ENCODE measurements around the gene USP9X.
"Not testable (repeated sequence)": the region's sequence is repeated elsewhere in the genome, so short reads cannot be mapped to it uniquely, and the experiment has no call there.

Gene USP9X

DNA sequence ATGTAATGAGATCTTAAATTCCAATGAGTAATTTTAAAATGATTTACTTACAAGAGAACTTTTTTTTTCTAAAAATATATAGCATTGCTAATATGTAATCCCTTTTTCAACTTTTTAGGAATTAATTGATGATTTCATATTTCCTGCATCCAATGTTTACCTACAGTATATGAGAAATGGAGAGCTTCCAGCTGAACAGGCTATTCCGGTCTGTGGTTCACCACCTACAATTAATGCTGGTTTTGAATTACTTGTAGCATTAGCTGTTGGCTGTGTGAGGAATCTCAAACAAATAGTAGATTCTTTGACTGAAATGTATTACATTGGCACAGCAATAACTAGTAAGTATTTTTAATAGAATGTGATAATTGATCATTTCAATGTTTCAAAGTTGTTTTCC lies 113.2 kb downstream of the USP9X start:
- DNase-seq (ENCODE audit: low read depth in 2 of 2) = no peak

DNA sequence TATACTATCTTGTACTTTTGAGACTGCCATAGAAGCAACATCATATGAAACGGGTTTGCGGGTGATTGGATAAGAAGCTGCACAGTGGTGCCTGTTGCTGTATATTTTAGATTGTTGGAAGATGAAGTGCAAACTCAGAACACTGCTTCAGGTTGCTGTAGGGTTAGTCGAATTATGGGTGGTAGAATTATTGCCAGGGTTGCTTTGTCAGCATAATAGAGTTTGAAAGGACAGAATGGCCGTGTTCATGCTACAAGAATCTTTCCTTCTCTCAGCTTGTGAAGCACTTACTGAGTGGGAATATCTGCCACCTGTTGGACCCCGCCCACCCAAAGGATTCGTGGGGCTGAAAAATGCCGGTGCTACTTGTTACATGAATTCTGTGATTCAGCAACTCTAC lies 115.5 kb downstream of the USP9X start:
- DNase-seq (ENCODE audit: low read depth in 2 of 2) = no peak

DNA sequence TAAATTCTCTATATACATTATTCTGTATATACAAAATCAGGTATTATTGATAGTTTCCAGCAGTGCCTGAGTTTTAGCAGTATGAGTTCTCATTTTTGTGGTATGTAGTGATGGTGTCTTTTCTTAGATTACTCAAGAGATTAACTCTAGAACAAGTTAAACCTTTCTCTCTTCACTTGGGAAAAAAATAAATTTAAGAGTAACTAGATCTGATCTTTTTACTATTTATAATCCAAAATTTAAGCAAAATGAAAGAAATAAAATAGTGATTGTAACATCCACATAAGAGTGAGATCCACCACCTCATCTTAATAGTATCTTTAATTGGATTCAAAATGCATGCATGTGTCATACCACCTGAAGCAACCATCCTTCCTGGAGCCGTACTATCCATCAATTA lies 124.6 kb downstream of the USP9X start:
- no peak for DNase-seq (ENCODE audit: low read depth in 2 of 2)

DNA sequence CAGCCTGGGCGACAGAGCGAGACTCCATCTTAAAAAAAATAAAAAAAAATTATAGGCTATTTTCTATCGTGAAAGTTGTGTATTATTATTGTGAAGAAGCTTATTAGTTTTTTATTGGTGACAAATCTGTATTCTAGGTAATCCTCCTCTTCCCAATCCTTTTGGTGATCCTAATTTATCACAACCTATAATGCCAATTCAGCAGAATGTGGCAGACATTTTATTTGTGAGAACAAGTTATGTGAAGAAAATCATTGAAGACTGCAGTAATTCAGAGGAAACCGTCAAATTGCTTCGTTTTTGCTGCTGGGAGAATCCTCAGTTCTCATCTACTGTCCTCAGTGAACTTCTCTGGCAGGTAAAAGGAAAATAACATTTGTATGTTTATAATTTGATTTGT lies 139.4 kb downstream of the USP9X start:
- DNase-seq (ENCODE audit: low read depth in 2 of 2) = no peak

DNA sequence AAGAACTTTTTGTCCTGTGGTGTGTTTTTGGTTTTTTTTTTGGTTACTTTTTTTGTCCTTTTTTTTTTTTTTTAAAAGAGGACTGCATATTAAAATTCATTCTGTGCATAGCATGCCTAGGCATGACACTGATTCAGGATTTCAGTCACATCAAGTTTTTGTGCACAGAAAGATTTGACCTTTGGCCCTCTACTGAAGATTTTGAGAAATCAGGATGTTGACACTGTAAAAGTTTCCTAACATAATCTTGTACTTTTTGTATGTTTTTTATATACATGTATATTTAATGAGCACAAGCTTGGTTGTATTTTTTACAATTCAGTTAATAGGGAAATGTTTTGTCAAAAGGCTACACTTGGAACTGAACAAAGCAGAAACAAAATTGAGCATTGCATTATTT lies 148.7 kb downstream of the USP9X start:
- no peak for DNase-seq (ENCODE audit: low read depth in 2 of 2)

DNA sequence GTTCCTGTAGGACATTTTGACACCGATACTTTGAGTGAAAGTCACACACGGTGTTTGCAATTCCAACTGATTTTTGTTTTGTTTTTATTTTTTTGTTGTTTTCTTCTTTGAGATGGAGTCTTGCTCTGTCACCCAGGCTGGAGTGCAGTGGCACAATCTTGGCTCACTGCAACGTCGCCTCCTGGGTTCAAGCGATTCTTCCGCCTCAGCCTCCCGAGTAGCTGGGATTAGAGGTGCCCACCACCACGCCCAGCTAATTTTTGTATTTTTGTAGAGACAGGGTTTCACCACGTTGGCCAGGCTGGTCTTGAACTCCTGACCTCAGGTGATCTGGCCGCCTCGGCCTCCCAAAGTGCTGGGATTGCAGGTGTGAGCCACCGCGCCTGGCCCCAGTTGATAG lies 149.2 kb downstream of the USP9X start:
- DNase-seq (ENCODE audit: low read depth in 2 of 2) = not testable (repeated sequence)

DNA sequence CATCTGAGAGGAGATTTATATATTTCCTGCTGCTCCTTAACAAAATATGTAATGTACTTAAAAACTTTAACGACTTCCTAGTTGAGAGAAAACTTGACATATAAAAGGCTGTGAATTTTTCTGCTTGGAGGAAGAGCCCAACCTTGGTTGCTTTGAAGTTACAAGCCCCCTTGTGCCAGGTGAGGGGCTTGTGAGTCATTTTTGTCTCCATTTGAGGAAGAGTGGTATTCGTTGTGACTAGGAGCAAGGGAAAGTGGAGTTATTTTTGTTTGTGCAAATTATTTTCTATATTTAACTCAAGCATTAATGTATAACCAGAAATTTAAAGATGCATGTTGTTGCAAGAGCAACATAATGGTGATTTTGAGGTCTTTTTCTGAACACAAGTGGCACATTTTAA lies 149.7 kb downstream of the USP9X start:
- DNase-seq (ENCODE audit: low read depth in 2 of 2) = no peak

DNA sequence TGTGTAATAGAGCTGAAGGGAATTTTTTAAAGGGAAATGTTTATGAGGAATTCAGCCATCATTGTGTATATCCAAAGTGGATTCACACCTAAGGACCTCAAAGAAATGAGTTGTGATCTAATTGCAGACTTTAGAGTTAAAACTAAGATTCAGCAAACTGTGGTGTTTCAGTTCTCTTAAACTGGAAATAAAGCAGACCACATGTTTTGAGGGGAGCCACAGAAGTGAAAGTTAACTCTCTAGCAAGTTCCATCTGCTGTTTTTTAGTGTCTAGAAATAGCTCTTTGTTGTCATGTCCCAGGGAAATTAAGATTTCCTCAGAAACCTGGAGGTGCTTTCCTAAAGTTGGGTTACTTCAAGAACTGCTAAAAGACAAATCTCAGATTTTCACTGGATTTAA lies 151.4 kb downstream of the USP9X start:
- no peak for DNase-seq (ENCODE audit: low read depth in 2 of 2)

DNA sequence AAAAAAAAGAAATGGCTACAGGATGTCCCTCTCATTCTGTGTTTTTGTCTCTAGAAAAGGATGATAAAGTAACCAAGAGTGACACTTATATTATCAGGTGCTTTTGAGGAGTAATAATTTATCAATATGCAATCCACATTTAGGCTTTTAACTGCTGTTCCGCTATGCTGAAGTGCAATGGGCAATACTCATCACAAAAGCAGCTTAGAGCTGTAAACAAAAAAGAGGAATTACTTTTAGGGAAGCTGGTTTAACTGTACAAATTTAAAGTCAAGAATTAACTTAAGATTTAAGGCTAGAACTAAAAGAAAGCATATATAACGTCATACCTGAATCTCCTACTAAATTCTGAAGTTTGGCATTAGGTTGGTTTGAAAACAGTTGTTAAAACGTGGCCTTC lies 155.3 kb downstream of the USP9X start:
- DNase-seq (ENCODE audit: low read depth in 2 of 2) = no peak

DNA sequence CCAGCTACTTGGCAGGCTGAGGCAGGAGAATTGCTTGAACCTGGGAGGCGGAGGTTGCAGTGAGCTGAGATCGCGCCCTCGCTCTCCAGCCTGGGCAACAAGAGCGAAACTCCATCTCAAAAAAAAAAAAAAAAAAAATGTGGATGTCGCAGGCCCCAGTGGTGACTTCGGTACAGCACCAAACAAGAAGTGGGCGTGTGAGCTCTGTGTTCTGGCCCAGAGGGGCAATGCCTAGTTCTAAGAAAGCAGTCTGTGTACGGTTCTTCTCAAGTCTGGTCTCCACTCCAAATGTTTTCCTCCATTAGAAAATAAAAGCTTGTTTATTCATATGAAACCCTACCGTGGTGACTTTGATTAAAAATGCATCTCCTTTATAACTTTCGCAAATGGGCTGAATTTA lies 156.7 kb downstream of the USP9X start:
- DNase-seq (ENCODE audit: low read depth in 2 of 2) = no peak

DNA sequence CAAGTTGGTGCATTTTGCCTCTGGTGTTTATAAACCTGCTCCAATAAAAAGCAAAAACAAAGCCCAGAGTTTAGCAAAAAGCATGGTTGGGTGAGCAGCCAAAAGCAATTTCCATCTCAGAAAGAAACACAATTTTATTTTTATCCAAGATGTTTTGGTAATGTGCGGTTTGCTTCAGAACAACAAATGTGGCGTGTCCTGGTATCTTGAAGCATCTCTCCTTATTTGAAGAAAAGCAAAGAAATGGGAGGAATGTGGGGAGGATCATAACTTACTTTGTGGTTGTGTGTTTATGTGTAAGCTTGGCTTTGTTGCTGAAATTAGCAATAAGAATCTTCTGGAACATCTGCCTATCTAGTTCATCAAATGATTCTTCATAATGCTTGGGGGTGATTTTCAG lies 160.4 kb downstream of the USP9X start:
- no peak for DNase-seq (ENCODE audit: low read depth in 2 of 2)

DNA sequence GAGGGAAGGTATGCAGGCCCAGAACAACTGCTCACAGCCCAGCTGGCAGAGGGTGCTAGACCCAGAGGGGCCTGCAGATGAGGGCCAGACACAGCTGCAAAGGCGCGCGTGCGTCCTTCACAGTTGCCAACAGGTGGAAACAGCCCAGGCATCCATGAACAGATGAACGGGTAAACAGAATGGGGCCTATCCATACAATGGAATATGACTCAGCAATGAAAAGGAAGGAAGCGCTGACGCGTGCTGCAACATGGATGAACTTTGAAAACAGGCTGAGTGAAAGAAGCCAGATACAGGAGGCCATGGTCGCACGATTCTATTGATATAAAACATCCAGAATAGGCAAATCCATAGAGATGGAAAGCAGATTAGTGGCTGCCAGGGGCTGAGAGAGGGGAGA lies 165.6 kb downstream of the USP9X start:
- DNase-seq (ENCODE audit: low read depth in 2 of 2) = no peak

DNA sequence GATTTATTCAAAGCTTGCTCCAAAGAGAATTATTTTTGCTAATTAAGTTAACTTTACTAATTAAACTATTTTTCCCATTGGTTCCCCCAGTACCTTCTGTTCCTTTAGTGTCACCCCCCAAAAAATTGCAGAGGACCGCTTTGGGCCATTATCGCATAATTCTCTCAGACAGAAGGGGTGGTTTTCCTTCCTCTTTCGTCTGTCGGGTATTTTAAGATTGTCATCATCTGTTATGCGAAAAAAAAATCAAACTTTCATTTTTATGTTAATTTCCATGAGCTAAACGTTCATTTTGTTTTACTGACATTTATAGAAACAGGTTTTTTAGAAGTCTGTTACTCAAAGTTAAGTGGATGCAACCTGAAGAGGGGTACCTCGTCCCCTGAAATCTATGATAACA lies 172.6 kb downstream of the USP9X start:
- no peak for DNase-seq (ENCODE audit: low read depth in 2 of 2)

DNA sequence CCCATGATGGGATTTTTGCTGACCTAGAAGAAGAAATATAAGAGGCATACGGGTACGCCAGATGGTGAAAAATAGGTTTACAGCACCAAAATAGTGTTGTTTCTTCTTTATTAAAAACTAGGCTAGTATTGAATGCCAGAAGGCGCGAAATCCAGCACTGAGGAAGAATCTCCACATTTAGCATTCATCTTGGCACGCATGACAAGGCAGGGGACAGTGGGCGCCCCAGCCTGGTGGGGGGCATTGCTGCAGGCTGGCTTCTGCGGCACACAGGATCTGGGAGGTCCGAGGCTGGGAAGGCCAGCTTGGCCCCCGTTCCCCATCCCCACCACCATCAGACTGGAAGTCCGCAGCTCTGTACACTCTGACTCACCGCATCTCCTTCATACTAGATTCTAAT lies 173.0 kb downstream of the USP9X start:
- DNase-seq (ENCODE audit: low read depth in 2 of 2) = no peak

DNA sequence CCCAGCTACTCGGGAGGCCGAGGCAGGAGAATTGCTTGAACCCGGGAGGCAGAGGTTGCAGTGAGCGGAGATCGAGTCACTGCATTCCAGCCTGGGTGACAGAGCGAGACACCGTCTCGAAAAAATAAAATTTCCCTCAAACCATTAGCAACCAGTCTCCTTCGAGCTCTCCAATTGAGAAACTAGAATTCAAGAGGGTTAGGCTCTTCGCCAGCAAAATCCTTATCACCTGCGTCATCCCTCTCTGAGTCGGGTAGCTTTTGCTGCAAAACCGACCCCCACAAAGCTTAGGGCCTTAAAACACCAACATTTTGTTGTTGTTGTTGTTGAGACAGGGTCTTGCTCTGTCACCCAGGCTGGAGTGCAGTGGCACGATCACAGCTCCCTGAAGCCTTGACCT lies 173.6 kb downstream of the USP9X start:
- DNase-seq (ENCODE audit: low read depth in 2 of 2) = no peak

DNA sequence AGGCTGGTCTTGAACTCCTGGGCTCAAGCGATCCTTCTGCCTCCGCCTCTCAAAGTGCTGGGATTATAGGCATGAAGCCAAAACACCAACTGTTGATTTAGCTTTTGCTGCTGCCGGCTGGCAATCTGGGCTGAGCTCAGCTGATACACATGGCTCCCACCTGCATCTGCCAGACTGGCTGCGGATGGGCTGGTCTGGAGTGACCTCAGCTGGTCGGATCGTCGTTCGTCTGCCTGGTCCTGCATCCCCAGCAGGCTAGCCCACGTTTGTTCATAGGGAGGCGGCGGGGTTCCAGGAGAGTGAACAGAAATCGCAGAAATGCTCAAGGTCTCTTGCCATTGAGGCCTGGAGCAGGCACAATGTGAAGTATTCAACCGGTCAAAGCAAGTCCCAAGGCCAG lies 174.3 kb downstream of the USP9X start:
- no peak for DNase-seq (ENCODE audit: low read depth in 2 of 2)

DNA sequence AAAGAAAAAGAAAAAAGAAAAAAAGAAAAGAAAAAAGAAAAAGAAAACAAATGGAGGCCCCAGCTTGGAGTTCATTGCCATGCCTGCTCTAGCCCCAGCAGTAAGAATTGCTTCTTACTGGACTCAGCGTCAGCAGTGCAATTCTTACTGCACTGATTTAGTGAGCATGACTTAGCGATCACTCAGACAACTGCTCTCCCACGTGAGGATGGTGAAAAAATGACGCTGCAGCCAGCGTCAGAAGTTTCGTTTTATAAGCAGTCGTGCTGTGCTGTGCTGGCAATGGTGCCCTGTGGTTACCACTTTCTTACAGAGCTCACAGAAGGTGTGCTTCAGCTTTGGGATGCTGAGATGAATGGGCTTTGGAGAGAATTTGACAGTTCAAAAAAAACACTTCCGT lies 180.4 kb downstream of the USP9X start:
- DNase-seq (ENCODE audit: low read depth in 2 of 2) = no peak

DNA sequence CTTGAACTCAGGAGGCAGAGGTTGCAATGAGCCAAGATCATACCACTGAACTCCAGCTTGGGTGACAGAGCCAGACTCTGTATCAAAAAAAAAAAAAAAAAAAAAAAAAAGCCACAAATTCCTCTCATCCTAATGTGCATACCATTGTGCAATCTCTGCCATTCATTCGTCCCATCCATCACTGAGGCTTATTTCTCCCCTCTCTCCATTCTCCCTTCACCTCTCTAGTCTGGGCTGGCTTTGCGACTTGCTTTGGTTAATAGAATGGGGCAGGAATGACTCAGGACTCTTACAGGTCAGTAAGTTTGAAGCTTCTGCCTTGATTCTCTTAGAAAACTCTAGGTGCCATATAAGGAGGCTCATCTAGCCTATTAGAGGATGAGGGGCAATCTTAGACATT lies 188.4 kb downstream of the USP9X start:
- peak; percentile 23 to 32 for DNase-seq (ENCODE audit: low read depth in 2 of 2)

DNA sequence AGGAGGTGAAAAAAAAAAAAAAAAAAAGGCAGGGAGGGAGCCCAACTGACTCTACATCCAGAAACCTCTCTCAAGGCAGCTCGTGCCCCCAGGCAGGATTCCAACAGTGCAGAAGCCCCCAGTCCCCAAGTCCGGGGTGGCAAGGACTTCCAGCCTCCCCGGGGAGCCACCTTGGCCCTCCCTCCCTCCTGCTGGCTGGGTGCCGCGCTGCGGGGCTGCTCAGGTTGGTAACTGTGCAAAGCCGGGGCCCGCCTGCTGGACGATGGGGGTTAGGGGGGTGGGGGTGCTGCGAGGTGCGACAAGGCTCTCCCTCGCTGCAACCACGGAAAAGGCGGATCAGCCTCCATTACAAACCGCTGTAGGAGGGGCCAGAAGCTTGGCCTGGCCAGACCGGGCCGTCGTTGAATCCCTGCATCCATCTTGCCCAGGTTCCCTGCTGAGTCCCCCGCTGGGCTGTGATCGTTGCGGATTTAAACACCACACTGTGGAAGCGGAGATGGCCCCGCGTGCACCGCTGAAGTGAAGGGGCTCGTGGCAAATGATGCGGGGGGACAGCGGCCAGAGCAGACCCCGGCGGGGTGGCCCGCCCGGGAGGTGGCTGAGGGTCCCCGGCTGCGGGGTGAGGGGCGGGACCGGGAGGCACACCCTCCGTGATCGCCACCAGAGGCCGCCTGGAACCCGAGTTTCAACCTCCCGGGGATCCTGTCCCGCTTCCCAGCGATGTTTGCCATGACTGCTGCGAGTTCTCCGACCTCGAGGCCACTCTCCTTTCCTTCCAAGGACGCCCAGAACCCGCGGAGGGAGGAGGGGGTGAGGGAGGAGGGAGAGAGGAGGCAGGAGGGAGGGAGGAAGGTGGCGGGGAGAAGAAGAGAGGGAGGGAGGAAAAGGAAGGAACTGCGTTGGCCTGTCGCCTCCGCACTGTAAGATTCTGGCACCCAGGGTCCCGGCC lies 190.7 kb downstream of the USP9X start:
- no peak for DNase-seq (ENCODE audit: low read depth in 2 of 2)

DNA sequence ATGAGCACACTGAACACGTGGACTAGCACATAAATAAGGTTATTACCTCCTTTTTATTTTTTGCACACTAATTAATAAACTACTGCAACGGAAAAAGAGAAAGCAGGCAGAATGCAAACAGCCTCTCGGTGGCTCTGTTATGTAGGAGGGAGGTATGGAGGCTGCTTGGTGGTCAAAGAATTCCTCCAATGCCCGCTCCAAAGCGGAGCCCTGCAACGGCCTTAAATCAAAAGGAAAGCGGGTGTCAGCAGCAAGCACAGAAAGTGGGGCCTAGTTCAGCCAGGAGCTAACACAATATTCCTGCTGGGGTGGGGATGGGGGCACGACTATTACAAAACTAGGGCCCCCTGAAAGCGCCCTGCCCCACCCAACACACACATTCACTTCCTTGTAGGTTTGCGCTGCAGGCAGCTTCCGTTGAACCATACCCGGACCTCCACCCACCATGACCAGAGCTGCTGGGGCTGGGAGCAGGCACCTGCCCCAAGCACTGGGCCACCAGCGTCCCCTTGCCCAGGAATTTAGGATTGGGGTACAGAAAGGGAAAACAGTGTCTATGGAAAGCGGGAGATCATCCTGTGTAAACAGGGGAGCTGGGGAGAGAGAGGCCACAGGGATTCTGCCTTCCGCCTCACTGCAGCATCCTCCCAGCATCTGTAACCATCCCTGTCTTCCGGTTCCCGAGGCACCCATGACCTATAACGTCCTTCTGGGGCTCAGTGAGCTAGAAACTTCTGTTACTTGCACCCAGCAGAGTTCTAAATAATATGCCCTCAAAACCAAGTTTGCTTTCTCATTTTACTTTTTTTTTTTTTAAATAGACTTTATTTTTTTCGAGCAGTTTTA lies 191.6 kb downstream of the USP9X start:
- no peak for DNase-seq (ENCODE audit: low read depth in 2 of 2)

DNA sequence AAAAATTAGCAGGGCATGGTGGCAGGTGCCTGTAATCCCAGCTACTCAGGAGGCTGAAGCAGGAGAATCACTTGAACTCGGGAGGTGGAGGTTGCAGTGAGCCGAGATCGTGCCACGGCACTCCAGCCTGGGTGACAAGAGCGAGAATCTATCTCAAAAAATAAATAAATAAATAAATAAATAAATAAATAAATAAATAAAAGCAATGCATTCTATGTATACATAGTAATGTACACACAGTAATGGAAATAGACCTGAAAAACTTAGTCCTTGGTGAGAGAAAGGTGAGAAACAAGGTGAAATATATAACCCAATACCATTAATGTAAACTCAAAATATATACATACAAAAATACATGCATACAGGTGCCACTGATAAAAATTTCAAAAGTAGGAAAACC lies 197.1 kb downstream of the USP9X start:
- DNase-seq (ENCODE audit: low read depth in 2 of 2) = not testable (repeated sequence)

DNA sequence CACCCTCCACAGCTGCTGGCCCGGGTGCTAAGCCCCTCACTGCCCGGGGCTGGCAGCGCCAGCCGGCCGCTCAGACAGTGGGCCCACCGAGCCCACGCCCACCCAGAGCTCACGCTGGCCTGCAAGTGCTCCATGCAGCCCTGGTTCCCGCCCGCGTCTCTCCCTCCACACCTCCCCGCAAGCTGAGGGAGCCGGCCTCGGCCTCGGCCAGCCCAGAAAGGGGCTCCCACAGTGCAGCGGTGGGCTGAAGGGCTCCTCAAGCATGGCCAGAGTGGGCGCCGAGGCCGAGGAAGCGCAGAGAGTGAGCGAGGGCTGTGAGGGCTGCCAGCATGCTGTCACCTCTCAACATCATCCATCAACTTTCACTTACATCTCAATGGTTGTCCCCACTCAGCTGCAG lies 200.7 kb downstream of the USP9X start:
- not testable (repeated sequence) for DNase-seq (ENCODE audit: low read depth in 2 of 2)
